Glomerular endothelial cell (primary cell): ENCODE results near the gene BBOX1. TPM values are rescaled to one million over a fixed set of nuclear protein-coding genes. Genes with fewer than 3 reads are reported as not detected.

Experiments
- DNase-seq: peaks from one replicate; pipeline ENCODE4 v3.0.0-alpha.2; 2011; ENCODE audit warnings: low read depth, low spot score; ENCODE audit errors: extremely low read depth
- total RNA-seq: library from RNA; depleted of rRNA; stranded (reverse); fragments of >200 nt; gene quantifications from 2 replicates; pipeline ENCODE4 v1.2.3, GENCODE V29; 2015

BBOX1 gene
- total RNA-seq, 1 donor from 2014 or later = not detected

GRCh38 chr11:27024865-27025264 is 15.8 kb upstream of the BBOX1 start:
- no peak for DNase-seq

- DNase-seq = no peak
These were observed 15.2 kb upstream of the BBOX1 start for GRCh38 chr11:27025312-27025955.

GRCh38 chr11:27025957-27026733 is 14.5 kb upstream of the BBOX1 start:
- no peak for DNase-seq

- DNase-seq = no peak
These were observed 12.1 kb upstream of the BBOX1 start for GRCh38 chr11:27028561-27028965.

GRCh38 chr11:27029966-27030365 is 10.6 kb upstream of the BBOX1 start:
- DNase-seq = no peak

- no peak for DNase-seq
These were observed 8.9 kb upstream of the BBOX1 start for GRCh38 chr11:27031754-27032153.

GRCh38 chr11:27039873-27040272 is 742 bp upstream of the BBOX1 start:
- no peak for DNase-seq

- no peak for DNase-seq
These were observed 705 bp downstream of the BBOX1 start for GRCh38 chr11:27041141-27041899.

- no peak for DNase-seq
These were observed 6.3 kb downstream of the BBOX1 start for GRCh38 chr11:27046956-27047355.

- DNase-seq = no peak
These were observed 12.1 kb downstream of the BBOX1 start for GRCh38 chr11:27052668-27053067.

GRCh38 chr11:27055065-27055682 is 14.6 kb downstream of the BBOX1 start:
- DNase-seq = no peak

GRCh38 chr11:27057091-27057780 is 16.6 kb downstream of the BBOX1 start:
- DNase-seq = no peak

GRCh38 chr11:27058456-27058855 is 17.8 kb downstream of the BBOX1 start:
- no peak for DNase-seq

GRCh38 chr11:27059431-27059830 is 18.8 kb downstream of the BBOX1 start:
- no peak for DNase-seq

- no peak for DNase-seq
These were observed 20.3 kb downstream of the BBOX1 start for GRCh38 chr11:27060816-27061460.

- no peak for DNase-seq
These were observed 20.8 kb downstream of the BBOX1 start for GRCh38 chr11:27061461-27061821.

- no peak for DNase-seq
These were observed 23.5 kb downstream of the BBOX1 start for GRCh38 chr11:27064086-27064485.

- no peak for DNase-seq
These were observed 34.6 kb downstream of the BBOX1 start for GRCh38 chr11:27075192-27075591.

GRCh38 chr11:27075655-27076054 is 35.0 kb downstream of the BBOX1 start:
- DNase-seq = no peak

- DNase-seq = no peak
These were observed 35.5 kb downstream of the BBOX1 start for GRCh38 chr11:27076121-27076589.
